Mesendoderm (in vitro differentiated cells): Measurements from ENCODE around the gene FGGY. TPM values are rescaled to one million over a fixed set of nuclear protein-coding genes. Genes with fewer than 3 reads are reported as not detected.

Source experiments
- small RNA-seq: library from polyadenylated mRNA; stranded (forward); fragments of <200 nt; extraction: miRNeasy Mini kit (QIAGEN cat#:217004); gene quantifications from one replicate; pipeline ENCODE3, GENCODE V24; 2013; ENCODE audit not compliant: insufficient read depth

The FGGY gene

Small RNAs within 50 kb of the gene (small RNA-seq; reads per million reads assigned to genes)
- gene MIR4711: not detected
